ENCODE measurements around the gene GNA12. TPM values are rescaled to one million over a fixed set of nuclear protein-coding genes. Genes with fewer than 3 reads are reported as not detected.

Gene GNA12
- total and polyA plus RNA-seq, 9 of the 15 experiments (the other 6 are each of a cell fraction or from before 2014, with no cell fraction given), result 0.65 to 32.7 (median 9.6) TPM

GRCh38 chr7:2758673-2759616 lies 85.2 kb downstream of the GNA12 start (continued):
- peak; percentile 61; the same call in 1 of the 2 replicates for TF ChIP-seq CREB3L1 (IDR thresholded peaks at IDR 0.05; ENCODE audit: borderline replicate concordance, low read depth)
- no peak for TF ChIP-seq ZNF655 (CRISPR knock-in tag; IDR thresholded peaks at IDR 0.05)
- no peak for TF ChIP-seq ZNF778 (CRISPR knock-in tag; IDR thresholded peaks at IDR 0.05)
- TF ChIP-seq CUX1 (CRISPR knock-in tag; IDR thresholded peaks at IDR 0.05), result 0 out of 2 replicates have a peak, but pooled peaks have one; percentile 15
- no peak for TF ChIP-seq PKNOX1 (IDR thresholded peaks at IDR 0.05)
- TF ChIP-seq MEF2D (tag; conservative IDR thresholded peaks at IDR 0.05; ENCODE audit: low read depth), result no peak
- peak; percentile 12 for TF ChIP-seq GABPB1 (CRISPR knock-in tag; IDR thresholded peaks at IDR 0.05)
- TF ChIP-seq GTF3C2 (IDR thresholded peaks at IDR 0.05; ENCODE audit: borderline replicate concordance, extremely low read depth, insufficient read length), result no peak
- TF ChIP-seq CHCHD3 (CRISPR knock-in tag; IDR thresholded peaks at IDR 0.05), result no peak
- TF ChIP-seq MEIS2 (IDR thresholded peaks at IDR 0.05; ENCODE audit: partially characterized antibody), result no peak
- TF ChIP-seq ARID3B (CRISPR knock-in tag; IDR thresholded peaks at IDR 0.05; ENCODE audit: borderline replicate concordance), result no peak

All from K562 (cell line).